ENCODE data around the gene SUCO.

SUCO gene

DNA sequence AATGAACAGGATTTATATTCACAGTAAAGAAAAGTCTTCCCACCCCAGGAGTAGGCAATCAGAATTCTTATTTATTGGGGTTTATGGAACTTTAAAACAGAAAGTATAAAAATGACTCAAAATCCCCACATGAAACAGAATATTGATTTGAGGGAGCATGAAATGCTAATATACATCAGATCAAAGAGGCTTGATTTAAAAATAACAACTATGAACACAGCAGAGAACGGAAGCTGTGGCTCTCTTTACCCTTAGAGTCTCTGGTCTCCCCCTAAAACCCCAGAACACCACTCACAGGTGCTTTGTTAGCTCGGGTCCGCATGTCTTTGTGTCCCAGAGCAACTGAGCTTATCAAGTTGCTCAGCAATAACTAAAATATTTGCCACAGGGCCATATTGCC, 94.8 kb downstream of the SUCO start:
- TF ChIP-seq, protein P1, sequence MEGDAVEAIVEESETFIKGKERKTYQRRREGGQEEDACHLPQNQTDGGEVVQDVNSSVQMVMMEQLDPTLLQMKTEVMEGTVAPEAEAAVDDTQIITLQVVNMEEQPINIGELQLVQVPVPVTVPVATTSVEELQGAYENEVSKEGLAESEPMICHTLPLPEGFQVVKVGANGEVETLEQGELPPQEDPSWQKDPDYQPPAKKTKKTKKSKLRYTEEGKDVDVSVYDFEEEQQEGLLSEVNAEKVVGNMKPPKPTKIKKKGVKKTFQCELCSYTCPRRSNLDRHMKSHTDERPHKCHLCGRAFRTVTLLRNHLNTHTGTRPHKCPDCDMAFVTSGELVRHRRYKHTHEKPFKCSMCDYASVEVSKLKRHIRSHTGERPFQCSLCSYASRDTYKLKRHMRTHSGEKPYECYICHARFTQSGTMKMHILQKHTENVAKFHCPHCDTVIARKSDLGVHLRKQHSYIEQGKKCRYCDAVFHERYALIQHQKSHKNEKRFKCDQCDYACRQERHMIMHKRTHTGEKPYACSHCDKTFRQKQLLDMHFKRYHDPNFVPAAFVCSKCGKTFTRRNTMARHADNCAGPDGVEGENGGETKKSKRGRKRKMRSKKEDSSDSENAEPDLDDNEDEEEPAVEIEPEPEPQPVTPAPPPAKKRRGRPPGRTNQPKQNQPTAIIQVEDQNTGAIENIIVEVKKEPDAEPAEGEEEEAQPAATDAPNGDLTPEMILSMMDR (IDR thresholded peaks at IDR 0.05; ENCODE audit: insufficient read depth, low read depth, low read length, missing control alignments) = no peak
- no peak overlapping the region for H3K4me3 ChIP-seq (ENCODE audit: low read length)
- no peak for DNase-seq (ENCODE audit: low read depth)

DNA sequence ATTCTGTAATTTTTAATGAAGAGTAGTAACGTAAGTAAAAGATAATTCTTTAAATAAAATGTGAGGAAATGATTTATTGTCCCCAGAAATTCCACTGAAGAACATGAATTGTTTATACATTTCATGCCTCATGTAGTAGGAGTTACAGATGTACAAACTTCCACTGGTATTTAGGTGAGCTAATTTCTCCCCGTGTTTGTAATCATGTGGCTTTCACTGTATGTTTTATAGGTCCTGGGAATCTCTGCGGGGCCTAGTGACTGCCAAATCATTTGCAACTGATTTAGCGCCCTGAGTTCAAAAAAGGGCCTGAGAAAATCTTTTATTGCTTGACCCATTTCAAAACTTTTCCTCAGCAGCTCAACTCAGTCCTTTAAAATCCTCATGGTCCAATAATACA, 95.5 kb downstream of the SUCO start:
- TF ChIP-seq, protein P1 (IDR thresholded peaks at IDR 0.05; ENCODE audit: insufficient read depth, low read depth, low read length, missing control alignments) = no peak
- DNase-seq (ENCODE audit: low read depth) = no peak
- no peak overlapping the region for H3K4me3 ChIP-seq (ENCODE audit: low read length)

DNA sequence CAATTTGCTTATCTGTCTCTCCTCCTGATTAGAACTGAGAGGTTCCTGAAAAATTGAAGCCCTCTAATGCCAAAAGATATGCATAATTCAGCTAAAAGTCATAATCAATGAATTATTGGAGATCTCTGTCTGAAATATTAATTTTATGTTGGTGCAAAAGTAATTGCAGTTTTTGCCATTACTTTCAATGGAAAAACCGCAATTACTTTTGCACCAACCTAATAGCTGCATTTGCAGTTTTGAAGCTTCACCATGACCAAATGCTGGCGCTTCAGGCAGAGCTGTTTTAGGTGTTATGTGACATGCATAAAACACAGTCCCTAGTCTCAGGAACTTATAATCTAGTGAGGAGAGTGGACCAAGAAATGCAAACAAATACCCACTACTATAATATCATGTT, 96.2 kb downstream of the SUCO start:
- no peak for DNase-seq (ENCODE audit: low read depth)
- H3K4me3 ChIP-seq (ENCODE audit: low read length) = no peak overlapping the region
- TF ChIP-seq, protein P1 (IDR thresholded peaks at IDR 0.05; ENCODE audit: insufficient read depth, low read depth, low read length, missing control alignments) = no peak

DNA sequence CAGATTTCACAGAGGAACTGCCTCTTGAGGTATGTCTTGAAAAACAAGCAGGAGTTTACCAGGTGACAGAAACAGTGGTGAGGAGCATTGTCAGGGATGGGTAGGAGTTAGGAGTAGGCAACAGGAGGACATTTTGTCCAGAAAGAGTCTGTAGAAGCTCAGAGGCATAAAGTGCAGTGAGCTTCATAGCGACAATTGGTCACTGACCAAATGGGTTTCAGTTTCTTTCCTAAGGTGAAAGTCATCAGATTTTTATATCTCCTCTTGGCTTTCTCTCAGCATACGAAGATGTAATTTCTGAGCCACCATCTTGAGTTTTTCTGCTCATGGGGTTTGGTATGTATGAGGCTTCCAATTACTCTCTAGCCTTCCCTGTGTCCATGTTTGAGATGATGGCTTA, 96.7 kb downstream of the SUCO start:
- no peak for DNase-seq (ENCODE audit: low read depth)
- no peak overlapping the region for H3K4me3 ChIP-seq (ENCODE audit: low read length)
- TF ChIP-seq, protein P1 (IDR thresholded peaks at IDR 0.05; ENCODE audit: insufficient read depth, low read depth, low read length, missing control alignments) = no peak

DNA sequence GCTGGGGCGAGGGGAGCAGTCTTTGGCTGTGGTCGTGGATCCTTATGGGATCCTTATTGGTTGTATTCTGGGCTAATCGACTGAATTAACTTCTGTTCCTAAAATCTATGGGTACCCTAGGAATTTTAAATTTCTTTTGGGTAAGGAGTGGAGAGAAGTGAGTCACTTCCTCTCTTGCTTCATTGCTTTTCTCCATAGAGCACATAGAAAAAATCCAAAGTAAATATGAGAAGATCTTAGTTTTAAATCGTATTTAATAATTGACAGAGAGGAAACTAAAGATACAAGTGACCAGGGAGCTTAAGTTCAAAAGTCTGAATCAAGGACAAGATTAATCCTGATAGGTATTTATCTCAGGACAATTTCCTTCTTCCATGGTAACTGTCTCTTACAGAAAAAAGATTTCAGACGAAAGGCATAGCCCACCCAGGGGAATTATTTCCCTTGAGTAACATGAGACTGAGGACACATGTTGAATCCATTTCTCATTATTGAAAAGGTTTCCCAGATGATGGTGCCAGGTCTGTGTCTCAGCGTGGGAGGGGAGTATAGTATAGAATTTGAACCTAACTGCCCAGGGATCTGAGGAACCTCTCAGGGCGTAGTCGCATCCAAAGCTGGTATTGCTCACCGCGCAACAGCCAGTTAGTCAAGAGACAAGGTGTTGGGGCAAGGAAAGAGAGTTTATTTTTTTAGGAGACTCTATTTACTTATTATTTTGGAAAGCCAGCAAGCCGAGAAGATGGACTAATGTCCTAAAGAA, 97.3 kb downstream of the SUCO start:
- TF ChIP-seq, protein P1 (IDR thresholded peaks at IDR 0.05; ENCODE audit: insufficient read depth, low read depth, low read length, missing control alignments) = no peak
- DNase-seq (ENCODE audit: low read depth) = peak; percentile 32
- no peak overlapping the region for H3K4me3 ChIP-seq (ENCODE audit: low read length)

DNA sequence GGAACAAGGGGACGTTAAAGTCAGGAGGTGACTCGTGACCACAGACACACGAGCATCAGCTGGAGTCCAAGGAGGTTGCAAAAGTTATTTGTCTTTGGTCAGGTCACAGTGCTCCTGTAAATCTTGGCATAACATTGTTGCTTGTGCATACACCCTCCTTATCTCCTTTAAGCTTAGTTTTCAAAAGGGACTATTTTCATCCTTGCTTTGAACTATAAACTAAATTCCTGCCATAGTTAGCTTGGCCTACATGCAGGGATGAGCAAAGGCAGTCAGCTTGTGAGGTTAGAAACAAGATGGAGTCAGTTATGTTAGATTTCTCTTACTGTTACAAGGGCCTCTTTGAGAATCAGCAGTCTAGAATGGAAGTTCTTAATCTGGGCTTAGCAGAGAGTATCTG, 97.9 kb downstream of the SUCO start:
- no peak overlapping the region for H3K4me3 ChIP-seq (ENCODE audit: low read length)
- TF ChIP-seq, protein P1 (IDR thresholded peaks at IDR 0.05; ENCODE audit: insufficient read depth, low read depth, low read length, missing control alignments) = no peak
- no peak for DNase-seq (ENCODE audit: low read depth)

DNA sequence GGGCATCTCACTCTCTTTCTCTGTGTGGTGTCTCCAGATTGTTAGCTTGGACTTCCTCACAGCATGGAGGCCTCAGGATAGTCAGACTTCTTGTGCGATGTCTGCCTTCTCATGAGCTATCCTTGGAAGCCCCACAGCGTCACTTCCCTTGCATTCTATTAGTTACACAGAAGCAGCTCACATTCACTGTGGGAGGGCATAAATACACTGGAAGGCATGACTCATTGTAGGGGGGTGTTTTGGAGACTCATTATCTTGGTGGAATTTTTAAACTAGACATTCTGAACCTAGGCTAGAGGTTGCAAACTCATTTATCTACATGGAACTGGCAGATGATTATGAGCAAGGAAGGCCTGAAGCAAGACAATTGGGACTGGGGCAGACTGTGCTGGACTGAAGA, 104.6 kb downstream of the SUCO start:
- TF ChIP-seq, protein P1 (IDR thresholded peaks at IDR 0.05; ENCODE audit: insufficient read depth, low read depth, low read length, missing control alignments) = no peak
- DNase-seq (ENCODE audit: low read depth) = peak; percentile 72
- no peak overlapping the region for H3K4me3 ChIP-seq (ENCODE audit: low read length)
